Heart right ventricle (tissue), 16 donors: ENCODE results near the gene KCNQ1. TPM values are rescaled to one million over a fixed set of nuclear protein-coding genes. Genes with fewer than 3 reads are reported as not detected.

ENCODE experiments used
- ATAC-seq, 8 donors: fragments of 200-7000 bp; cut with Tn5 transposase; one replicate each; pipeline ENCODE4 v1.9.1; 2020; ENCODE audit warnings: mild to moderate bottlenecking in 8 of 8, moderate library complexity in 8 of 8, moderate number of reproducible peaks in 1 of 8
- DNase-seq, 2 donors: peaks; one replicate each; pipeline ENCODE4 v3.0.0-alpha.2; 2020
- H3K27ac ChIP-seq, 10 donors: fragments of 200-600 bp; sonication (generic) in 2 of 10; one replicate each; pipeline versions ENCODE4 v1.5.0 to v1.8.0; 2020 to 2022; ENCODE audit warnings: mild to moderate bottlenecking in 3 of 10
- H3K27me3 ChIP-seq, 7 donors: fragments of 200-600 bp; one replicate each; pipeline ENCODE4 v1.8.0; 2021 to 2022; ENCODE audit warnings: mild to moderate bottlenecking in 2 of 7
- H3K36me3 ChIP-seq, 9 donors: fragments of 200-600 bp; sonication (generic) in 1 of 9; one replicate each; pipeline versions ENCODE4 v1.5.0 to v1.8.0; 2020 to 2022; ENCODE audit warnings: mild to moderate bottlenecking in 2 of 9
- H3K4me1 ChIP-seq, 9 donors: fragments of 200-600 bp; sonication (generic) in 1 of 9; one replicate each; pipeline versions ENCODE4 v1.5.0 to v1.8.0; 2020 to 2022; ENCODE audit warnings: mild to moderate bottlenecking in 4 of 9
- H3K4me3 ChIP-seq, 10 donors: fragments of 200-600 bp; sonication (generic) in 2 of 10; one replicate each; pipeline versions ENCODE4 v1.5.0 to v1.8.0; 2020 to 2022; ENCODE audit warnings: mild to moderate bottlenecking in 7 of 10, moderate library complexity in 2 of 10
- H3K9me3 ChIP-seq, 11 donors: fragments of 200-600 bp in 10 of 11; sonication (generic) in 2 of 11; one replicate each; pipeline versions ENCODE4 v1.5.0 to v1.8.0; 2013 to 2022; ENCODE audit warnings: mild to moderate bottlenecking in 2 of 11, control low read depth in 1 of 11, moderate library complexity in 1 of 11
- CTCF ChIP-seq, 9 donors: fragments of 200-600 bp; sonication (generic) in 2 of 9; IDR thresholded peaks; one replicate each; pipeline versions ENCODE4 v1.5.0 to v1.8.0; 2021 to 2022; ENCODE audit warnings: antibody characterized with exemption in 9 of 9, mild to moderate bottlenecking in 5 of 9, moderate library complexity in 1 of 9
- WGBS, 2 donors: extraction: QIAGEN DNeasy Blood & Tissue Kit; methylation state at CpG; one replicate each; pipeline ENCODE4 v1.1.7; 2013; ENCODE audit warnings: inconsistent platforms in 1 of 2; 5-methylcytosine and 5-hydroxymethylcytosine counted together
- intact Hi-C, 10 donors: fragments of 100-400 bp; cut with DNase I; formaldehyde crosslinking; loops; one replicate each; pipeline versions ENCODE4 v1.11.1 to v1.14.2; 2022
- polyA plus RNA-seq, 2 donors: library from polyadenylated mRNA; stranded (reverse); fragments of 200-250 nt; gene quantifications; one replicate each; pipeline ENCODE4 v1.2.3, GENCODE V29; 2013
- total RNA-seq, 10 donors: library from RNA; stranded (reverse); fragmentation: NEBNext Ultra II Directional in 3 of 10; extraction: Animal tissue kit (Norgen Biotek cat#: 25700) in 3 of 10; gene quantifications; one replicate each; pipeline versions ENCODE4 v1.2.1 to v1.2.4, GENCODE V29; 2021 to 2023
- donor health status: Arrhythmogenic right ventricular cardiomyopathy.
- donor health status: ischemic (EF 13 %, LVEDD 7.1; RV severe dilation, severe dysfunction).
- donor health status: healthy with polysubstance abuse.
- donor health status: DM: no; HTN: yes; CAD: no.
- donor health status: DM: no; HTN: no; CAD: no.
- donor health status: ischemic (EF 25% LVEDD 6.9; RV normal size, moderate dysfunction).
- donor health status: ischemic (EF 25% LVEDD 5.7; RV mildly dilated, moderate dysfunction).
- donor health status: healthy.
- donor health status: DM: yes; HTN: yes; CAD: no.
- donor health status: Ischemic cardiomyopathy.
- donor health status: ischemic (EF 35%, LVEDD 5.7; RV mildly dilated, moderate dysfunction).
- donor health status: nonischemic (EF 11% LVEDD 7.7; RV severe dilation, severe dysfunction).
- donor health status: DM: yes; HTN: yes; CAD: no.
- donor health status: PGD.
- donor health status: ischemic (EF 29% LVEDD 5.4; RV normal size, mild dysfunction).
- donor health status: nonischemic (EF 23%, LVEDD 6.1; RV moderate dilation, normal function).

KCNQ1 gene
- total and polyA plus RNA-seq, 12 donors: 19.9 to 48.2 (median 33.7) TPM

GRCh38 chr11:2707736-2708135 lies 262.9 kb downstream of the KCNQ1 start:
- H3K4me3 ChIP-seq: no peak overlapping the region
- H3K4me1 ChIP-seq: peaks cover 0 to 23% (median 10%) of the 10 kb centered on the region in 9 donors
- DNase-seq (no peak), ATAC-seq (peak in 1 of 8 donors; percentile 3)
- 93 to 94% methylated on average over 7 of the region's 7 CpGs for WGBS, 2 donors
- intact Hi-C loops: loop anchor here in 1 of 10 donors (10.0 kb wide), 1 partner anchor 57 kb away; no protein-coding TSS in a partner anchor
- peaks cover 0 to 20% (median 3%) of the 10 kb centered on the region in 11 donors for H3K9me3 ChIP-seq
- peak overlapping the region in 3 of 10 donors; percentile 44 to 53 (median 46) for H3K27ac ChIP-seq
- no peaks in the 10 kb centered on the region for H3K36me3 ChIP-seq
- H3K27me3 ChIP-seq: no peaks in the 10 kb centered on the region
- TF ChIP-seq CTCF (IDR thresholded peaks at IDR 0.05): no peak

GRCh38 chr11:2708151-2708581 lies 263.4 kb downstream of the KCNQ1 start:
- Histone ChIP-seq H3K9me3 (peaks cover 0 to 20% (median 3%) of the 10 kb centered on the region in 11 donors), H3K4me3 (no peak overlapping the region), H3K4me1 (peaks cover 0 to 21% (median 10%) of the 10 kb centered on the region in 9 donors), H3K27me3 (no peaks in the 10 kb centered on the region), H3K36me3 (no peaks in the 10 kb centered on the region), H3K27ac (peak overlapping the region in 5 of 10 donors; percentile 43 to 60 (median 46))
- 60 to 68% methylated on average over 11 of the region's 11 CpGs for WGBS, 2 donors
- no peak for TF ChIP-seq CTCF (IDR thresholded peaks at IDR 0.05)
- intact Hi-C loops: loop anchor here in 1 of 10 donors (10.0 kb wide), 1 partner anchor 57 kb away; no protein-coding TSS in a partner anchor
- DNase-seq (peak in 1 of 2 donors; percentile 55), ATAC-seq (peak in 6 of 8 donors; percentile 20 to 59 (median 40))

GRCh38 chr11:2708757-2709281 lies 264.0 kb downstream of the KCNQ1 start:
- Histone ChIP-seq H3K4me1 (peaks cover 0 to 15% (median 5%) of the 10 kb centered on the region in 9 donors), H3K9me3 (peaks cover 0 to 20% (median 3%) of the 10 kb centered on the region in 11 donors), H3K27ac (peak overlapping the region in 5 of 10 donors; percentile 43 to 60 (median 46)), H3K4me3 (peak overlapping the region in 3 of 10 donors; percentile 3 to 19 (median 10)), H3K27me3 (no peaks in the 10 kb centered on the region), H3K36me3 (no peaks in the 10 kb centered on the region)
- no peak for TF ChIP-seq CTCF (IDR thresholded peaks at IDR 0.05)
- ATAC-seq: peak in 7 of 8 donors; percentile 23 to 65 (median 47)
- DNase-seq: peak in 1 of 2 donors; percentile 24
- intact Hi-C loops: loop anchor here in 1 of 10 donors (10.0 kb wide), 1 partner anchor 56 kb away; no protein-coding TSS in a partner anchor
- 64% methylated on average over 14 of the region's 14 CpGs for WGBS, 2 donors

GRCh38 chr11:2709429-2709828 lies 264.6 kb downstream of the KCNQ1 start:
- intact Hi-C loops: loop anchor here in 1 of 10 donors (10.0 kb wide), 1 partner anchor 55 kb away; no protein-coding TSS in a partner anchor
- no peaks in the 10 kb centered on the region for H3K36me3 ChIP-seq
- peak overlapping the region in 3 of 10 donors; percentile 3 to 19 (median 10) for H3K4me3 ChIP-seq
- peak overlapping the region in 4 of 10 donors; percentile 23 to 60 (median 46) for H3K27ac ChIP-seq
- no peaks in the 10 kb centered on the region for H3K27me3 ChIP-seq
- 58 to 67% methylated on average over 8 of the region's 8 CpGs for WGBS, 2 donors
- DNase-seq (peak in 1 of 2 donors; percentile 4), ATAC-seq (no peak)
- TF ChIP-seq CTCF (IDR thresholded peaks at IDR 0.05): no peak
- peaks cover 0 to 14% (median 5%) of the 10 kb centered on the region in 9 donors for H3K4me1 ChIP-seq
- H3K9me3 ChIP-seq: peaks cover 0 to 20% (median 3%) of the 10 kb centered on the region in 11 donors
